ENCODE data around the gene FRY.

Gene FRY

GRCh38 chr13:32045537-32045936, 14.0 kb downstream of the FRY start:
- H3K36me3 Mint-ChIP-seq (ENCODE audit: low read depth) = no peaks in the 10 kb centered on the region
- TF ChIP-seq CTCF (IDR thresholded peaks at IDR 0.05) = no peak
- no peak overlapping the region for H3K27ac Mint-ChIP-seq
- no peak for DNase-seq
- no peak overlapping the region for H3K4me3 Mint-ChIP-seq
- peaks cover 2% of the 10 kb centered on the region for H3K27me3 Mint-ChIP-seq (ENCODE audit: low read depth, poor library complexity)
- no peaks in the 10 kb centered on the region for H3K9me3 Mint-ChIP-seq
- H3K4me1 Mint-ChIP-seq = peaks cover 14% of the 10 kb centered on the region

- Mint-ChIP-seq H3K4me1 (peaks cover 14% of the 10 kb centered on the region), H3K27ac (peak overlapping the region; percentile 86), H3K36me3 (ENCODE audit: low read depth) (no peaks in the 10 kb centered on the region), H3K9me3 (no peaks in the 10 kb centered on the region), H3K4me3 (no peak overlapping the region), H3K27me3 (ENCODE audit: low read depth, poor library complexity) (peaks cover 2% of the 10 kb centered on the region)
- TF ChIP-seq CTCF (IDR thresholded peaks at IDR 0.05) = no peak
- DNase-seq = no peak
These were observed 14.6 kb downstream of the FRY start for GRCh38 chr13:32045982-32046785.

- DNase-seq = no peak
- H3K36me3 Mint-ChIP-seq (ENCODE audit: low read depth) = no peaks in the 10 kb centered on the region
- H3K4me3 Mint-ChIP-seq = no peak overlapping the region
- H3K9me3 Mint-ChIP-seq = no peaks in the 10 kb centered on the region
- TF ChIP-seq CTCF (IDR thresholded peaks at IDR 0.05) = no peak
- H3K27ac Mint-ChIP-seq = no peak overlapping the region
- peaks cover 2% of the 10 kb centered on the region for H3K27me3 Mint-ChIP-seq (ENCODE audit: low read depth, poor library complexity)
- peaks cover 14% of the 10 kb centered on the region for H3K4me1 Mint-ChIP-seq
These were observed 15.5 kb downstream of the FRY start for GRCh38 chr13:32047088-32047487.

- no peak for TF ChIP-seq CTCF (IDR thresholded peaks at IDR 0.05)
- H3K4me1 Mint-ChIP-seq = peaks cover 14% of the 10 kb centered on the region
- no peaks in the 10 kb centered on the region for H3K9me3 Mint-ChIP-seq
- H3K27me3 Mint-ChIP-seq (ENCODE audit: low read depth, poor library complexity) = peaks cover 2% of the 10 kb centered on the region
- no peak for DNase-seq
- H3K27ac Mint-ChIP-seq = peak overlapping the region; percentile 44
- no peaks in the 10 kb centered on the region for H3K36me3 Mint-ChIP-seq (ENCODE audit: low read depth)
- no peak overlapping the region for H3K4me3 Mint-ChIP-seq
These were observed 16.2 kb downstream of the FRY start for GRCh38 chr13:32047793-32048192.

- no peaks in the 10 kb centered on the region for H3K9me3 Mint-ChIP-seq
- peak overlapping the region; percentile 13 for H3K27ac Mint-ChIP-seq
- no peak overlapping the region for H3K4me3 Mint-ChIP-seq
- no peak for TF ChIP-seq CTCF (IDR thresholded peaks at IDR 0.05)
- peaks cover 2% of the 10 kb centered on the region for H3K27me3 Mint-ChIP-seq (ENCODE audit: low read depth, poor library complexity)
- H3K36me3 Mint-ChIP-seq (ENCODE audit: low read depth) = no peaks in the 10 kb centered on the region
- H3K4me1 Mint-ChIP-seq = peaks cover 14% of the 10 kb centered on the region
- no peak for DNase-seq
These were observed 17.2 kb downstream of the FRY start for GRCh38 chr13:32048816-32049215.

GRCh38 chr13:32051156-32051555, 19.6 kb downstream of the FRY start:
- H3K4me3 Mint-ChIP-seq = no peak overlapping the region
- no peaks in the 10 kb centered on the region for H3K27me3 Mint-ChIP-seq (ENCODE audit: low read depth, poor library complexity)
- H3K27ac Mint-ChIP-seq = no peak overlapping the region
- peaks cover 12% of the 10 kb centered on the region for H3K4me1 Mint-ChIP-seq
- H3K9me3 Mint-ChIP-seq = no peaks in the 10 kb centered on the region
- TF ChIP-seq CTCF (IDR thresholded peaks at IDR 0.05) = no peak
- H3K36me3 Mint-ChIP-seq (ENCODE audit: low read depth) = no peaks in the 10 kb centered on the region
- DNase-seq = no peak

Measured in nephron progenitor cell (in vitro differentiated cells).